Measurements from ENCODE around the gene SLC22A23. TPM values are rescaled to one million over a fixed set of nuclear protein-coding genes. Genes with fewer than 3 reads are reported as not detected.

SLC22A23 gene
- total and polyA plus RNA-seq, 7 donors = 8.1 to 18.7 (median 12.0) TPM

- Histone ChIP-seq H3K27me3 (no peaks in the 10 kb centered on the region), H3K27ac (peak overlapping the region; percentile 58 to 82 (median 74)), H3K4me1 (peaks cover 0 to 90% (median 59%) of the 10 kb centered on the region in 4 donors), H3K9me3 (no peaks in the 10 kb centered on the region), H3K4me3 (no peak overlapping the region), H3K36me3 (no peaks in the 10 kb centered on the region)
- no peak for DNase-seq
- 93% methylated on average over 26 of the region's 26 CpGs for whole genome bisulfite sequencing, 2 donors
- intact Hi-C loops (cut with DNase I) = loop anchor here (5.0 kb wide), 1 partner anchor 47 kb away; no protein-coding TSS in a partner anchor
- peak in 1 of 4 donors; percentile 6 for TF ChIP-seq POLR2AphosphoS5 (IDR thresholded peaks at IDR 0.05)
- TF ChIP-seq EP300 (IDR thresholded peaks at IDR 0.05) = no peak
Measured at GRCh38 chr6:3329393-3330051, 127.3 kb downstream of the SLC22A23 start.

GRCh38 chr6:3328796-3329195 is 128.1 kb downstream of the SLC22A23 start:
- Histone ChIP-seq H3K27ac (peak overlapping the region; percentile 58 to 82 (median 74)), H3K4me1 (peaks cover 0 to 89% (median 58%) of the 10 kb centered on the region in 4 donors), H3K27me3 (no peaks in the 10 kb centered on the region), H3K9me3 (no peaks in the 10 kb centered on the region), H3K36me3 (no peaks in the 10 kb centered on the region), H3K4me3 (no peak overlapping the region)
- DNase-seq = no peak
- 89 to 91% methylated on average over 10 of the region's 10 CpGs for WGBS, 2 donors
- TF ChIP-seq EP300 (IDR thresholded peaks at IDR 0.05) (no peak), CTCF (IDR thresholded peaks at IDR 0.05) (no peak), POLR2AphosphoS5 (IDR thresholded peaks at IDR 0.05) (no peak), POLR2A (IDR thresholded peaks at IDR 0.05) (no peak)
- intact Hi-C loops (cut with DNase I) = loop anchor here (5.0 kb wide), 1 partner anchor 46 kb away; no protein-coding TSS in a partner anchor

- Histone ChIP-seq H3K27ac (peak overlapping the region; percentile 58 to 82 (median 74)), H3K9me3 (no peaks in the 10 kb centered on the region), H3K36me3 (peaks cover 0 to 6% (median 0%) of the 10 kb centered on the region in 4 donors), H3K27me3 (no peaks in the 10 kb centered on the region), H3K4me3 (no peak overlapping the region), H3K4me1 (peaks cover 0 to 82% (median 56%) of the 10 kb centered on the region in 4 donors)
- TF ChIP-seq POLR2AphosphoS5 (IDR thresholded peaks at IDR 0.05) (no peak), EP300 (IDR thresholded peaks at IDR 0.05) (no peak), POLR2A (IDR thresholded peaks at IDR 0.05) (no peak), CTCF (IDR thresholded peaks at IDR 0.05) (no peak)
- DNase-seq = peak; percentile 58
- intact Hi-C loops (cut with DNase I) = loop anchor here (5.0 kb wide), 1 partner anchor 46 kb away; no protein-coding TSS in a partner anchor
- 88 to 95% methylated on average over 12 of the region's 12 CpGs for WGBS, 2 donors
Measured at GRCh38 chr6:3328145-3328544, 128.7 kb downstream of the SLC22A23 start.

GRCh38 chr6:3327403-3327802 is 129.4 kb downstream of the SLC22A23 start:
- intact Hi-C loops (cut with DNase I) = loop anchor here (5.0 kb wide), 1 partner anchor 45 kb away; no protein-coding TSS in a partner anchor
- Histone ChIP-seq H3K9me3 (no peaks in the 10 kb centered on the region), H3K27ac (peak overlapping the region in 1 of 4 donors; percentile 56), H3K27me3 (no peaks in the 10 kb centered on the region), H3K4me1 (peaks cover 0 to 76% (median 56%) of the 10 kb centered on the region in 4 donors), H3K4me3 (no peak overlapping the region), H3K36me3 (peaks cover 0 to 11% (median 0%) of the 10 kb centered on the region in 4 donors)
- 72 to 86% methylated on average over 3 of the region's 3 CpGs for WGBS, 2 donors
- no peak for DNase-seq
- no peak for TF ChIP-seq EP300 (IDR thresholded peaks at IDR 0.05)
- TF ChIP-seq POLR2A (IDR thresholded peaks at IDR 0.05) = no peak
- no peak for TF ChIP-seq CTCF (IDR thresholded peaks at IDR 0.05)
- no peak for TF ChIP-seq POLR2AphosphoS5 (IDR thresholded peaks at IDR 0.05)

GRCh38 chr6:3326981-3327380 is 129.9 kb downstream of the SLC22A23 start:
- WGBS, 2 donors = 84 to 90% methylated on average over 9 of the region's 9 CpGs
- peaks cover 0 to 14% (median 0%) of the 10 kb centered on the region in 4 donors for H3K36me3 ChIP-seq
- intact Hi-C loops (cut with DNase I) = loop anchor here (5.0 kb wide), 1 partner anchor 45 kb away; no protein-coding TSS in a partner anchor
- no peaks in the 10 kb centered on the region for H3K27me3 ChIP-seq
- peak overlapping the region in 2 of 4 donors; percentile 54 to 56 for H3K27ac ChIP-seq
- peak; percentile 46 for DNase-seq
- H3K4me3 ChIP-seq = no peak overlapping the region
- H3K9me3 ChIP-seq = no peaks in the 10 kb centered on the region
- TF ChIP-seq CTCF (IDR thresholded peaks at IDR 0.05) = no peak
- no peak for TF ChIP-seq EP300 (IDR thresholded peaks at IDR 0.05)
- no peak for TF ChIP-seq POLR2A (IDR thresholded peaks at IDR 0.05)
- no peak for TF ChIP-seq POLR2AphosphoS5 (IDR thresholded peaks at IDR 0.05)
- H3K4me1 ChIP-seq = peaks cover 0 to 72% (median 55%) of the 10 kb centered on the region in 4 donors

Data from sigmoid colon (tissue), 7 donors.